K562 (cell line): ENCODE data around the gene TEAD3. TPM values are rescaled to one million over a fixed set of nuclear protein-coding genes. Genes with fewer than 3 reads are reported as not detected.
A peak's percentile ranks its signal among the peaks of the same experiment; 100 is the strongest.

Experiments
- CBX1 ChIP-seq: sonication (generic); IDR thresholded peaks from 2 replicates; pipeline ENCODE4 v1.6.1; 2016; ENCODE audit warnings: antibody characterized with exemption, low read depth, mild to moderate bottlenecking
- ERF ChIP-seq: fragments of 450-650 bp; formaldehyde crosslinking; IDR thresholded peaks from 2 replicates; pipeline ENCODE4 v1.4.0; 2020; ENCODE audit warnings: mild to moderate bottlenecking, mixed read lengths
- ETV1 ChIP-seq: fragments of 450-650 bp; conservative IDR thresholded peaks from 2 replicates; pipeline ENCODE4 v1.6.1; 2016; ENCODE audit warnings: missing genetic modification characterization, control low read depth, low read depth, missing compliant biosample characterization
- HMGN3 ChIP-seq: IDR thresholded peaks from 2 replicates; pipeline ENCODE4 v1.6.1; 2011; ENCODE audit warnings: borderline replicate concordance, low read depth, mild to moderate bottlenecking, mixed read lengths, low read length; ENCODE audit not compliant: insufficient read length; ENCODE audit errors: extremely low read depth
- MEF2A ChIP-seq: IDR thresholded peaks from 2 replicates; pipeline ENCODE4 v1.6.1; 2011; ENCODE audit warnings: low read depth, mild to moderate bottlenecking, low read length, moderate library complexity; ENCODE audit not compliant: control insufficient read depth
- SP2 ChIP-seq: IDR thresholded peaks from 2 replicates; pipeline ENCODE4 v1.6.1; 2011; ENCODE audit warnings: mild to moderate bottlenecking, low read depth, low read length, moderate library complexity; ENCODE audit not compliant: poor library complexity, severe bottlenecking; ENCODE audit errors: extremely low read depth
- TEAD4 ChIP-seq, 2 experiments: sonication (generic) in 1 of 2; formaldehyde crosslinking in 1 of 2; IDR thresholded peaks; 2 replicates each; pipeline versions ENCODE4 v1.6.1 to v1.8.0; 2012 to 2022; ENCODE audit warnings: borderline replicate concordance in 1 of 2, inconsistent platforms in 1 of 2, low read length in 1 of 2, mild to moderate bottlenecking in 1 of 2, missing genetic modification reagents in 1 of 2
- XRCC3 ChIP-seq: fragments of 450-650 bp; IDR thresholded peaks from 2 replicates; pipeline ENCODE4 v1.6.1; 2017; ENCODE audit warnings: mild to moderate bottlenecking, moderate library complexity
- ZKSCAN8 ChIP-seq: fragments of 200-800 bp; sonication (Bioruptor generic); IDR thresholded peaks from 2 replicates; pipeline ENCODE4 v1.6.1; 2016; ENCODE audit warnings: missing genetic modification characterization, missing compliant biosample characterization
- ZNF408 ChIP-seq: fragments of 250-450 bp; sonication (Bioruptor Pico); IDR thresholded peaks from 2 replicates; pipeline ENCODE4 v1.4.0; 2020; ENCODE audit warnings: low read depth, mild to moderate bottlenecking, moderate library complexity
- ZNF57 ChIP-seq: fragments of 450-650 bp; formaldehyde crosslinking; IDR thresholded peaks from 2 replicates; pipeline ENCODE4 v1.4.0; 2020; ENCODE audit warnings: mild to moderate bottlenecking, moderate library complexity
- ZNF586 ChIP-seq: fragments of 450-650 bp; formaldehyde crosslinking; conservative IDR thresholded peaks from 2 replicates; pipeline ENCODE4 v1.4.0; 2020; ENCODE audit warnings: mild to moderate bottlenecking, moderate library complexity
- ZNF695 ChIP-seq: fragments of 450-650 bp; formaldehyde crosslinking; IDR thresholded peaks from 2 replicates; pipeline ENCODE4 v1.4.0; 2020; ENCODE audit warnings: mild to moderate bottlenecking, moderate library complexity
- ZNF764 ChIP-seq: fragments of 250-450 bp; sonication (Bioruptor Pico); IDR thresholded peaks from 2 replicates; pipeline ENCODE4 v1.4.0; 2020; ENCODE audit warnings: low read depth, mild to moderate bottlenecking, moderate library complexity
- polyA plus RNA-seq, 8 experiments: library from polyadenylated mRNA; depleted of rRNA in 4 of 8; stranded (reverse) in 5 of 8; unstranded in 3 of 8; fragments of >200 nt; fragmentation: Nextera tagmentation in 2 of 8; fragmentation: Illumina TruSeq in 1 of 8; extraction: Ambion mirVana in 2 of 8; extraction: Trizol in 1 of 8; gene quantifications; 2 replicates each; pipeline versions ENCODE4 v1.2.1 to v1.2.3, GENCODE V29; 2011 to 2014; ENCODE audit warnings: inconsistent platforms in 1 of 8, missing spikeins in 1 of 8
- total RNA-seq, 7 experiments: library from RNA; depleted of rRNA in 6 of 7; stranded (reverse); fragments of >200 nt in 6 of 7; fragmentation: Illumina TruSeq in 2 of 7; extraction: Trizol in 2 of 7; gene quantifications; 2 replicates each; pipeline versions ENCODE4 v1.2.1 to v1.2.3, GENCODE V29; 2011 to 2021; ENCODE audit warnings: low replicate concordance in 1 of 7
- TF ChIP-seq, protein P1 (sequence below): sonication (generic); formaldehyde crosslinking; IDR thresholded peaks from 2 replicates; pipeline ENCODE4 v1.8.0; 2022; ENCODE audit warnings: mild to moderate bottlenecking, missing genetic modification reagents
- TF ChIP-seq, protein P2 (sequence below): fragments of 250-450 bp; sonication (Bioruptor Pico); IDR thresholded peaks from 2 replicates; pipeline ENCODE4 v1.5.1; 2021; ENCODE audit warnings: mild to moderate bottlenecking
- TF ChIP-seq, protein P3 (sequence below), 2 experiments: fragments of 250-450 bp in 1 of 2; fragments of 450-650 bp in 1 of 2; sonication (Bioruptor Pico) in 1 of 2; IDR thresholded peaks; 2 replicates each; pipeline versions ENCODE4 v1.6.1 to v1.8.0; 2016 to 2021; ENCODE audit warnings: mild to moderate bottlenecking in 2 of 2, moderate library complexity in 2 of 2, missing compliant biosample characterization in 1 of 2, missing genetic modification characterization in 1 of 2
- TF ChIP-seq, protein P4 (sequence below): fragments of 450-650 bp; formaldehyde crosslinking; IDR thresholded peaks from 2 replicates; pipeline ENCODE4 v1.4.0; 2020; ENCODE audit warnings: mild to moderate bottlenecking, moderate library complexity
- TF ChIP-seq, protein P5 (sequence below): sonication (generic); formaldehyde crosslinking; IDR thresholded peaks from 2 replicates; pipeline ENCODE4 v1.8.1; 2022; ENCODE audit warnings: missing genetic modification reagents
- TF ChIP-seq, protein P6 (sequence below): sonication (generic); formaldehyde crosslinking; IDR thresholded peaks from 2 replicates; pipeline ENCODE4 v1.9.0; 2022; ENCODE audit warnings: mild to moderate bottlenecking, missing genetic modification reagents

TEAD3 gene
- total and polyA plus RNA-seq, 9 of the 15 experiments (the other 6 are each of a cell fraction or from before 2014, with no cell fraction given), result 0.63 to 13.2 (median 3.3) TPM

DNA sequence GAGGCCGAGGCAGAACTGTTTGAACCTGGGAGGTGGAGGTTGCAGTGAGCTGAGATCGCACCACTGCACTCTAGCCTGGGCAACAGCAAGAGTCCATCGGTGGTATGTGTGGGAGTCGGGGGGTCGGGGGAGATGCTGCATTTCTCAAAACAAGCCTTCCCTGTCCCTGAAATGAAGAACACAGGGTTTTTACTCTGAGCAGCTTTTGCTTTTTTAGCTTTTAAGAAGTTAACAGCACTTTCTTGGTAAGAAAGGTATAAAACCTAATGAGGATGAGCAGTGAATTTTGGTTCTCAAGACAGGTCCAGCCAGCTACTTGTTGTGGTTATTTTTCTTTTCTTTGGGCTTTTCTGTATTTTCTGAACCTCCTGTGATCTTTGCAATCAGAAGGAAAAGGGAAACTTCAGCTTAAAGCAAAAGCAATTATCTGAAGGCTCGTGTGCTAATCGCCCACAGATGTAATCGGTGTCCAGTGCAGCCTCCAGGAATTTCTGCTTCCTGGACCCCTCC, 25.0 kb downstream of the TEAD3 start (continued):
- TF ChIP-seq, protein P1, sequence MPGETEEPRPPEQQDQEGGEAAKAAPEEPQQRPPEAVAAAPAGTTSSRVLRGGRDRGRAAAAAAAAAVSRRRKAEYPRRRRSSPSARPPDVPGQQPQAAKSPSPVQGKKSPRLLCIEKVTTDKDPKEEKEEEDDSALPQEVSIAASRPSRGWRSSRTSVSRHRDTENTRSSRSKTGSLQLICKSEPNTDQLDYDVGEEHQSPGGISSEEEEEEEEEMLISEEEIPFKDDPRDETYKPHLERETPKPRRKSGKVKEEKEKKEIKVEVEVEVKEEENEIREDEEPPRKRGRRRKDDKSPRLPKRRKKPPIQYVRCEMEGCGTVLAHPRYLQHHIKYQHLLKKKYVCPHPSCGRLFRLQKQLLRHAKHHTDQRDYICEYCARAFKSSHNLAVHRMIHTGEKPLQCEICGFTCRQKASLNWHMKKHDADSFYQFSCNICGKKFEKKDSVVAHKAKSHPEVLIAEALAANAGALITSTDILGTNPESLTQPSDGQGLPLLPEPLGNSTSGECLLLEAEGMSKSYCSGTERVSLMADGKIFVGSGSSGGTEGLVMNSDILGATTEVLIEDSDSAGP, result no peak
- TF ChIP-seq ZNF695 (CRISPR knock-in tag) (no peak), ETV1 (no peak), CBX1 (no peak), ZKSCAN8 (CRISPR knock-in tag) (no peak), MEF2A (no peak), ZNF408 (CRISPR knock-in tag) (no peak), ZNF57 (CRISPR knock-in tag) (no peak), HMGN3 (no peak), XRCC3 (no peak), ZNF764 (CRISPR knock-in tag) (0 out of 2 replicates have a peak, but pooled peaks have one; percentile 16), ERF (CRISPR knock-in tag) (no peak), TEAD4 (IDR thresholded peaks at IDR 0.05; ENCODE audit: low read length) (peak; percentile 43), TEAD4 (CRISPR knock-in tag; IDR thresholded peaks at IDR 0.05; ENCODE audit: borderline replicate concordance) (no peak), ZNF586 (CRISPR knock-in tag) (no peak; the same call in 1 of the 2 replicates), SP2 (no peak)
- TF ChIP-seq, protein P2, sequence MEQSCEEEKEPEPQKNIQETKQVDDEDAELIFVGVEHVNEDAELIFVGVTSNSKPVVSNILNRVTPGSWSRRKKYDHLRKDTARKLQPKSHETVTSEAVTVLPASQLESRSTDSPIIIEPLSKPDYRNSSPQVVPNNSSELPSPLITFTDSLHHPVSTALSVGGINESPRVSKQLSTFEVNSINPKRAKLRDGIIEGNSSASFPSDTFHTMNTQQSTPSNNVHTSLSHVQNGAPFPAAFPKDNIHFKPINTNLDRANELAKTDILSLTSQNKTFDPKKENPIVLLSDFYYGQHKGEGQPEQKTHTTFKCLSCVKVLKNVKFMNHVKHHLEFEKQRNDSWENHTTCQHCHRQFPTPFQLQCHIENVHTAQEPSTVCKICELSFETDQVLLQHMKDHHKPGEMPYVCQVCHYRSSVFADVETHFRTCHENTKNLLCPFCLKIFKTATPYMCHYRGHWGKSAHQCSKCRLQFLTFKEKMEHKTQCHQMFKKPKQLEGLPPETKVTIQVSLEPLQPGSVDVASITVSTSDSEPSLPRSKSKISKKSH, result no peak
- TF ChIP-seq, protein P3, sequence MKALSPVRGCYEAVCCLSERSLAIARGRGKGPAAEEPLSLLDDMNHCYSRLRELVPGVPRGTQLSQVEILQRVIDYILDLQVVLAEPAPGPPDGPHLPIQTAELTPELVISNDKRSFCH (CRISPR knock-in tag; IDR thresholded peaks at IDR 0.05), result no peak
- TF ChIP-seq, protein P3 (tag; IDR thresholded peaks at IDR 0.05), result no peak
- TF ChIP-seq, protein P4, sequence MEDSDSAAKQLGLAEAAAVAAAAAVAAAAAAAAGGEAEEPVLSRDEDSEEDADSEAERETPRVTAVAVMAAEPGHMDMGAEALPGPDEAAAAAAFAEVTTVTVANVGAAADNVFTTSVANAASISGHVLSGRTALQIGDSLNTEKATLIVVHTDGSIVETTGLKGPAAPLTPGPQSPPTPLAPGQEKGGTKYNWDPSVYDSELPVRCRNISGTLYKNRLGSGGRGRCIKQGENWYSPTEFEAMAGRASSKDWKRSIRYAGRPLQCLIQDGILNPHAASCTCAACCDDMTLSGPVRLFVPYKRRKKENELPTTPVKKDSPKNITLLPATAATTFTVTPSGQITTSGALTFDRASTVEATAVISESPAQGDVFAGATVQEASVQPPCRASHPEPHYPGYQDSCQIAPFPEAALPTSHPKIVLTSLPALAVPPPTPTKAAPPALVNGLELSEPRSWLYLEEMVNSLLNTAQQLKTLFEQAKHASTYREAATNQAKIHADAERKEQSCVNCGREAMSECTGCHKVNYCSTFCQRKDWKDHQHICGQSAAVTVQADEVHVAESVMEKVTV (CRISPR knock-in tag), result no peak
- TF ChIP-seq, protein P5, sequence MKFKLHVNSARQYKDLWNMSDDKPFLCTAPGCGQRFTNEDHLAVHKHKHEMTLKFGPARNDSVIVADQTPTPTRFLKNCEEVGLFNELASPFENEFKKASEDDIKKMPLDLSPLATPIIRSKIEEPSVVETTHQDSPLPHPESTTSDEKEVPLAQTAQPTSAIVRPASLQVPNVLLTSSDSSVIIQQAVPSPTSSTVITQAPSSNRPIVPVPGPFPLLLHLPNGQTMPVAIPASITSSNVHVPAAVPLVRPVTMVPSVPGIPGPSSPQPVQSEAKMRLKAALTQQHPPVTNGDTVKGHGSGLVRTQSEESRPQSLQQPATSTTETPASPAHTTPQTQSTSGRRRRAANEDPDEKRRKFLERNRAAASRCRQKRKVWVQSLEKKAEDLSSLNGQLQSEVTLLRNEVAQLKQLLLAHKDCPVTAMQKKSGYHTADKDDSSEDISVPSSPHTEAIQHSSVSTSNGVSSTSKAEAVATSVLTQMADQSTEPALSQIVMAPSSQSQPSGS (CRISPR knock-in tag), result no peak
- TF ChIP-seq, protein P6, sequence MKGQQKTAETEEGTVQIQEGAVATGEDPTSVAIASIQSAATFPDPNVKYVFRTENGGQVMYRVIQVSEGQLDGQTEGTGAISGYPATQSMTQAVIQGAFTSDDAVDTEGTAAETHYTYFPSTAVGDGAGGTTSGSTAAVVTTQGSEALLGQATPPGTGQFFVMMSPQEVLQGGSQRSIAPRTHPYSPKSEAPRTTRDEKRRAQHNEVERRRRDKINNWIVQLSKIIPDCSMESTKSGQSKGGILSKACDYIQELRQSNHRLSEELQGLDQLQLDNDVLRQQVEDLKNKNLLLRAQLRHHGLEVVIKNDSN (CRISPR knock-in tag), result no peak
